Left lung (tissue), 10 donors: ENCODE measurements around the gene FAM3D. TPM values are rescaled to one million over a fixed set of nuclear protein-coding genes. Genes with fewer than 3 reads are reported as not detected.
"Not testable (repeated sequence)": the region's sequence is repeated elsewhere in the genome, so short reads cannot be mapped to it uniquely, and the experiment has no call there.

Experiments
- ATAC-seq: fragments of 200-7000 bp; cut with Tn5 transposase; one replicate; pipeline ENCODE4 v1.9.1; 2020; ENCODE audit warnings: moderate library complexity
- DNase-seq, 4 donors: peaks; one replicate each; pipeline ENCODE4 v3.0.0-alpha.2; 2013 to 2020
- H3K27ac ChIP-seq, 2 donors: fragments of 200-600 bp; sonication (generic) in 1 of 2; one replicate each; pipeline versions ENCODE4 v1.5.0 to v1.8.0; 2020 to 2021
- H3K27me3 ChIP-seq, 2 donors: fragments of 200-600 bp; sonication (generic) in 1 of 2; one replicate each; pipeline versions ENCODE4 v1.5.0 to v1.8.0; 2020 to 2021
- H3K36me3 ChIP-seq, 2 donors: fragments of 200-600 bp; sonication (generic) in 1 of 2; one replicate each; pipeline versions ENCODE4 v1.5.0 to v1.8.0; 2020 to 2021
- H3K4me1 ChIP-seq, 2 donors: fragments of 200-600 bp; one replicate each; pipeline ENCODE4 v1.8.0; 2021
- H3K4me3 ChIP-seq, 2 donors: fragments of 200-600 bp; sonication (generic) in 1 of 2; one replicate each; pipeline versions ENCODE4 v1.5.0 to v1.8.0; 2020 to 2021; ENCODE audit warnings: mild to moderate bottlenecking in 1 of 2
- H3K9me3 ChIP-seq, 2 donors: fragments of 200-600 bp; sonication (generic) in 1 of 2; one replicate each; pipeline versions ENCODE4 v1.5.0 to v1.8.0; 2020 to 2021
- intact Hi-C, 2 donors: fragments of 100-400 bp; cut with DNase I; formaldehyde crosslinking; loops; one replicate each; pipeline versions ENCODE4 v1.11.2 to v1.14.2; 2022
- polyA plus RNA-seq, 6 donors: library from polyadenylated mRNA; unstranded; fragments of 120-200 nt; gene quantifications; one replicate each; pipeline ENCODE4 v1.2.1, GENCODE V29; 2013; ENCODE audit not compliant: insufficient read length in 6 of 6
- total RNA-seq, 2 donors: library from RNA; stranded (reverse); fragmentation: NEBNext Ultra II Directional; extraction: Animal tissue kit (Norgen Biotek cat#: 25700); gene quantifications; one replicate each; pipeline ENCODE4 v1.2.1, GENCODE V29; 2021
- TF ChIP-seq, protein P1 (sequence below), 2 donors: fragments of 200-600 bp; sonication (generic) in 1 of 2; IDR thresholded peaks; one replicate each; pipeline versions ENCODE4 v1.5.0 to v1.8.0; 2021; ENCODE audit warnings: antibody characterized with exemption in 2 of 2
- donor health status: DM: no; HTN: yes; CAD: no.
- donor health status: DM: no; HTN: no; CAD: no.

The FAM3D gene
- total and polyA plus RNA-seq, 8 donors: 1.5 to 4.4 (median 3.5) TPM

DNA sequence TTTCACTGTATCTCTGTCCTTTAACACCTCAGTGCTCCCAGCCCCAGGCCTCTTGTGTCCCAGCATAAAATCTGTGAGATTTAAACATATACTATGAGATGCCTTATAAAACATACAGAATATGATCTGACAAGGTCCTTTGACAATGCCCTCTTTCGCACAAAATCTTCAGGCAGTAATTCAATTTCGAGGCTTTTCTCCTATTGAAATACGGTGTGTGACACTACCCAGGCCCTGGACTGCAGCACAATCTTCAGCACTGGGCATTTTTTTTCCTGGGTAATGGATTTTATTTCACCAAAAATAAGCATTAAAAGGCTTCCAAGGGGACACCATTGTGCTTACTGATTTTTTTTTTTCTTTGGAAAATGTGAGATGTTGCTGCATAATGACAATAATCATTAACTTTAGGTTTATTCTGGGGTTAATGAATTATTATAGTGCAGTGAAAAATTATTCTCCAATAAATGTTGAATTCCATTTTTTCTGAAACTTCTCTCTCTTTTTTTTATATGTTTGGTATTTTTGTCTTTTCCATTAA lies 40.9 kb upstream of the FAM3D start:
- Histone ChIP-seq H3K27ac (no peak overlapping the region), H3K4me3 (no peak overlapping the region), H3K9me3 (no peaks in the 10 kb centered on the region), H3K4me1 (no peaks in the 10 kb centered on the region), H3K27me3 (no peaks in the 10 kb centered on the region), H3K36me3 (no peaks in the 10 kb centered on the region)
- TF ChIP-seq, protein P1, sequence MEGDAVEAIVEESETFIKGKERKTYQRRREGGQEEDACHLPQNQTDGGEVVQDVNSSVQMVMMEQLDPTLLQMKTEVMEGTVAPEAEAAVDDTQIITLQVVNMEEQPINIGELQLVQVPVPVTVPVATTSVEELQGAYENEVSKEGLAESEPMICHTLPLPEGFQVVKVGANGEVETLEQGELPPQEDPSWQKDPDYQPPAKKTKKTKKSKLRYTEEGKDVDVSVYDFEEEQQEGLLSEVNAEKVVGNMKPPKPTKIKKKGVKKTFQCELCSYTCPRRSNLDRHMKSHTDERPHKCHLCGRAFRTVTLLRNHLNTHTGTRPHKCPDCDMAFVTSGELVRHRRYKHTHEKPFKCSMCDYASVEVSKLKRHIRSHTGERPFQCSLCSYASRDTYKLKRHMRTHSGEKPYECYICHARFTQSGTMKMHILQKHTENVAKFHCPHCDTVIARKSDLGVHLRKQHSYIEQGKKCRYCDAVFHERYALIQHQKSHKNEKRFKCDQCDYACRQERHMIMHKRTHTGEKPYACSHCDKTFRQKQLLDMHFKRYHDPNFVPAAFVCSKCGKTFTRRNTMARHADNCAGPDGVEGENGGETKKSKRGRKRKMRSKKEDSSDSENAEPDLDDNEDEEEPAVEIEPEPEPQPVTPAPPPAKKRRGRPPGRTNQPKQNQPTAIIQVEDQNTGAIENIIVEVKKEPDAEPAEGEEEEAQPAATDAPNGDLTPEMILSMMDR (IDR thresholded peaks at IDR 0.05): no peak
- ATAC-seq: no peak
- intact Hi-C loops: no loop called here
- no peak for DNase-seq

DNA sequence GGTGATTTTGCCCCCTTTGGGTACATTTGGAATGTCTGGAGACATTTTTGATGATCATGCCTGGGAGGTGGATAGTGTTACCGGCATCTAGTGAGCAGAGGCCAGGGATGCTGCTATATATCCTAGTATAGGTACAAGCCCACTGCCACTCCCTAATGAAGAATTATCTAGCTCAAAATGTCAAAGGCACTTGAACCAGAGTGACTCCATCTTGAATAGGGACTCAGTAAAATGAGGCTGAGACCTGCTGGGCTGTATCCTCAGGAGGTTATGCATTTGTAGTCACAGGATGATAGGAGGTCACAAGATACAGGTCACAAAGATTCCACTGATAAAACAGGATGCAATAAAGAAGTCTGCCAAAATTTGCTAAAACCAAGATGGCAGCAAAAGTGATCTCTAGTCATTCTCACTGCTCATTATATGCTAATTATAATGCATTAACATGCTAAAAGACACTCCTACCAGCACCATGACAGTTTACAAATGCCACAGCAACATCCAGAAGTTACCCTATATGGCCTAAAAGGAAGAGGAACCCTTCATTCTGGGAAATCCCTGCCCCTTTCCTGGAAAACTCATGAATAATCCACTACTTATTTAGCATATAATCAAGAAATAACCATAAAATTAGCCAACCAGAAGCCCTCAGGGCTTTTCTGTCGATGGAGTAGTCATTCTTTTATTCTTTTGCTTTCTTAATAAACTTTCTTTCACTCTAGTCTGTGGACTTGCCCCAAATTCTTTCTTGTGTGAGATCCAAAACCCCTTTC lies 40.0 kb upstream of the FAM3D start:
- Histone ChIP-seq H3K4me3 (no peak overlapping the region), H3K36me3 (no peaks in the 10 kb centered on the region), H3K27me3 (no peaks in the 10 kb centered on the region), H3K27ac (no peak overlapping the region), H3K4me1 (no peaks in the 10 kb centered on the region), H3K9me3 (no peaks in the 10 kb centered on the region)
- ATAC-seq: no peak
- intact Hi-C loops: no loop called here
- TF ChIP-seq, protein P1 (IDR thresholded peaks at IDR 0.05): no peak
- no peak for DNase-seq

DNA sequence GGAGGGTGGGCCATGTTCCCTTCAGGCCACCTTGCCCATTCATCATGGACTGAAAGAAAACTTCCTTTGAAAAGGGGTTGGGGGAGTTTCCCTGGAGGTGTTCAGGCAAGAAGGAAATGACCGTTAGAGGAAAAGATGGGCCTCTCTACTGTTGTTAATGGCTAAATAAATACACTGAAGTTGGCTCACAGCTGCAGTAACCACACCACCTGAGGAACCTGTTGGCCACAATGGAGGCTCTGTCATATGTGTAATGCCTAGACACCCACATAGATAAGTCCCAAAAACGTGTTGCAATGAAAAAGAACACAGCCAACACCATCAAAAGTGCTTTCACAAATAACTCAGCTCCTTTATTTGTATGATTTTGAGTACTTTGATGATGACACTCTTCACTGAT lies 38.2 kb upstream of the FAM3D start:
- Histone ChIP-seq H3K4me3 (no peak overlapping the region), H3K4me1 (no peaks in the 10 kb centered on the region), H3K27me3 (no peaks in the 10 kb centered on the region), H3K9me3 (no peaks in the 10 kb centered on the region), H3K27ac (no peak overlapping the region), H3K36me3 (no peaks in the 10 kb centered on the region)
- DNase-seq: no peak
- ATAC-seq: no peak
- intact Hi-C loops: no loop called here
- TF ChIP-seq, protein P1 (IDR thresholded peaks at IDR 0.05): no peak

DNA sequence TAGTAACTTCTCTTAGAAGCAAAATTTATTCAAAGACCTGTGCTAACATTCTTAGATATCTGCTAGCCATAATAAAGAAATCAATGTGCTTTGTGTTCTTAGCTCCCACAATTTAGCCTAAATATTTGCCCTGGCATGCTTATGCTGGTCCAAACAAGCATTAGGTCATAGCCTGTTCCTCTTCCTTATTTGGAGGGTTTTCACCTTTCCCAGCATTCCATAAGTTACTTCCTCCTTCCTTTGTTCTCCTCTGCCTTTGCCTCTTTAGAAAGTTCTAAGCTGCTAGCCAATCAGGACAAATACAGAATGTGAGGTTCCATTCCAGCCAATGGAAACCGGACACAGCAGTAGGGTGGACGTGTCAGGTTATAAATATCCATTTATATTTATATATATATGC lies 37.7 kb upstream of the FAM3D start:
- H3K4me1 ChIP-seq, H3K27me3 ChIP-seq, H3K4me3 ChIP-seq, H3K27ac ChIP-seq, DNase-seq, intact Hi-C loops, H3K9me3 ChIP-seq, ATAC-seq, H3K36me3 ChIP-seq: not testable (repeated sequence)

DNA sequence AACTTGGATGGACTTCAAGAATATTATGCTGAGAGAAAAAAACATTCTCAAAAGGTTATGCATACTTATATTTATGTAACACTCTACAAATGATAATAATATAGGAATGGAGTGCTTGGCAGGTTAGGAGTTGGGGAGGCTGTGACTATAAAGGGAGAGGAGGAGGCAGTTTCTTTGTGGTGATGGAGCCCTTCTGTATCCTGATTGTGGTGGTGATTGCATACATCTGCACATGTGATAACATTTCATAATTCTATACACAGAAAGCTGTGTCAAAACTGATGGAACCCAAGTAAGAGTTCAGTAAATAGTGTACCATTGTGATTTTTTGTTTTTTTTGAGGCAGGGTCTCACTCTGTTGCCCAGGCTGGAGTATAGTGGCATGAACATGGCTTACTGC lies 31.7 kb upstream of the FAM3D start:
- DNase-seq: no peak

More for the DNA sequence above, 31.7 kb upstream of the FAM3D start:
- H3K4me1 ChIP-seq: no peaks in the 10 kb centered on the region
- ATAC-seq: no peak
- H3K36me3 ChIP-seq: no peaks in the 10 kb centered on the region
- no peak overlapping the region for H3K27ac ChIP-seq
- TF ChIP-seq, protein P1 (IDR thresholded peaks at IDR 0.05): no peak
- intact Hi-C loops: no loop called here
- H3K27me3 ChIP-seq: no peaks in the 10 kb centered on the region
- no peak overlapping the region for H3K4me3 ChIP-seq
- no peaks in the 10 kb centered on the region for H3K9me3 ChIP-seq
